Endothelial cell (in vitro differentiated cells): ENCODE results near the gene NDUFV3. TPM values are rescaled to one million over a fixed set of nuclear protein-coding genes. Genes with fewer than 3 reads are reported as not detected.
A peak's percentile ranks its signal among the peaks of the same experiment; 100 is the strongest.
"Not testable (repeated sequence)": the region's sequence is repeated elsewhere in the genome, so short reads cannot be mapped to it uniquely, and the experiment has no call there.

ENCODE experiments used
- DNase-seq: peaks from one replicate; pipeline ENCODE4 v3.0.0; 2021; ENCODE audit warnings: low spot score
- H3K27ac Mint-ChIP-seq: one replicate; pipeline ENCODE4 v1.8.0; 2021; ENCODE audit warnings: mixed read lengths, inconsistent platforms; ENCODE audit not compliant: unreplicated experiment
- H3K27me3 Mint-ChIP-seq: one replicate; pipeline ENCODE4 v1.8.0; 2021; ENCODE audit warnings: mild to moderate bottlenecking, moderate library complexity, mixed read lengths, inconsistent platforms; ENCODE audit not compliant: unreplicated experiment
- H3K36me3 Mint-ChIP-seq: one replicate; pipeline ENCODE4 v1.8.0; 2021; ENCODE audit warnings: mild to moderate bottlenecking, low read depth, mixed read lengths, inconsistent platforms; ENCODE audit not compliant: unreplicated experiment
- H3K4me1 Mint-ChIP-seq: one replicate; pipeline ENCODE4 v1.8.0; 2021; ENCODE audit warnings: mild to moderate bottlenecking, mixed read lengths, inconsistent platforms; ENCODE audit not compliant: unreplicated experiment
- H3K4me3 Mint-ChIP-seq: one replicate; pipeline ENCODE4 v1.8.0; 2021; ENCODE audit warnings: mild to moderate bottlenecking, mixed read lengths, inconsistent platforms; ENCODE audit not compliant: unreplicated experiment
- H3K9me3 Mint-ChIP-seq: one replicate; pipeline ENCODE4 v1.8.0; 2021; ENCODE audit warnings: mixed read lengths, inconsistent platforms; ENCODE audit not compliant: unreplicated experiment
- total RNA-seq: library from RNA; stranded (reverse); fragmentation: NEBNext Ultra II Directional; extraction: Animal tissue kit (Norgen Biotek cat#: 25700); gene quantifications from one replicate; pipeline ENCODE4 v1.2.1, GENCODE V29; 2021; ENCODE audit not compliant: unreplicated experiment
- TF ChIP-seq, protein P1 (sequence below): fragments of 200-600 bp; sonication (generic); IDR thresholded peaks from one replicate; pipeline ENCODE4 v1.5.0; 2021; ENCODE audit warnings: antibody characterized with exemption; ENCODE audit not compliant: unreplicated experiment

NDUFV3 gene
- total RNA-seq, 1 donor from 2014 or later: 28.1 TPM

DNA sequence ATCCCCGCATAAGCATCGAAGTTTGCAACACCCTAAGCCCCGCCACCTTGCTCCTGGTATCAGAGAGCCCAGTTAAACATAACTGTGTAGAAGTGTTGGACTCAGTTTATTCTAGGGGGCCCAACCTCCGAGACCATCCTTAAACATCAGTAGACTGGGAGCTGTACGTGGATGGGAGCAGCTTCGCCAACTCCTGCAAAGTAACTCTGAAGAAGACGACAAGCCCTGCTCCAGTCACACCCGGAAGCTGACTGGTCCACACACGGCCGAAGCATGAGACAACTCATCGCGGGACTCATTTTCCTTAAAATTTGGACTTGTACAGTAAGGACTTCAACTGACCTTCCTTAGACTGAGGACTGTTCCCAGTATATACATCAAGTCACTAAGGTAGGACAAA, 40.9 kb downstream of the NDUFV3 start:
- not testable (repeated sequence) for H3K36me3 Mint-ChIP-seq, H3K27me3 Mint-ChIP-seq, H3K9me3 Mint-ChIP-seq, DNase-seq, H3K27ac Mint-ChIP-seq, H3K4me3 Mint-ChIP-seq
- H3K4me1 Mint-ChIP-seq: peaks cover 29% of the 10 kb centered on the region

DNA sequence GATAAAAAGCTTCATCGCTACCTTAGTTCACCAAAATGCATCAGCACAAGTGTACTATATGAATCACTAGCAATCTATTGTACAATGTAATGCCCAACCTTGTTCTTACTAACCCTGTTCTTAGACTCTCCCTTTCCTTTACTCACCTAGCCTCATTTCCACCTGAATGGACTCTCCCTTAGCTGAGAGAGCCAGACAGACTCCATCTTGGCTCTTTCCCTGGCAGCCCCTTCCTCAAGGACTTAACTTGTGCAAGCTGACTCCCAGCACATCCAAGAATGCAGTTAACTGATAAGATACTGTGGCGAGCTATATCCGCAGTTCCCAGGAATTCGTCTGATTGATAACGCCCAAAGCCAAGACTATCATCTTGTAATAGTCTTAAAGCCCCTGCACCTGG, 43.3 kb downstream of the NDUFV3 start:
- peaks cover 29% of the 10 kb centered on the region for H3K4me1 Mint-ChIP-seq
- not testable (repeated sequence) for DNase-seq, H3K36me3 Mint-ChIP-seq, H3K27ac Mint-ChIP-seq, H3K9me3 Mint-ChIP-seq, H3K4me3 Mint-ChIP-seq, H3K27me3 Mint-ChIP-seq

DNA sequence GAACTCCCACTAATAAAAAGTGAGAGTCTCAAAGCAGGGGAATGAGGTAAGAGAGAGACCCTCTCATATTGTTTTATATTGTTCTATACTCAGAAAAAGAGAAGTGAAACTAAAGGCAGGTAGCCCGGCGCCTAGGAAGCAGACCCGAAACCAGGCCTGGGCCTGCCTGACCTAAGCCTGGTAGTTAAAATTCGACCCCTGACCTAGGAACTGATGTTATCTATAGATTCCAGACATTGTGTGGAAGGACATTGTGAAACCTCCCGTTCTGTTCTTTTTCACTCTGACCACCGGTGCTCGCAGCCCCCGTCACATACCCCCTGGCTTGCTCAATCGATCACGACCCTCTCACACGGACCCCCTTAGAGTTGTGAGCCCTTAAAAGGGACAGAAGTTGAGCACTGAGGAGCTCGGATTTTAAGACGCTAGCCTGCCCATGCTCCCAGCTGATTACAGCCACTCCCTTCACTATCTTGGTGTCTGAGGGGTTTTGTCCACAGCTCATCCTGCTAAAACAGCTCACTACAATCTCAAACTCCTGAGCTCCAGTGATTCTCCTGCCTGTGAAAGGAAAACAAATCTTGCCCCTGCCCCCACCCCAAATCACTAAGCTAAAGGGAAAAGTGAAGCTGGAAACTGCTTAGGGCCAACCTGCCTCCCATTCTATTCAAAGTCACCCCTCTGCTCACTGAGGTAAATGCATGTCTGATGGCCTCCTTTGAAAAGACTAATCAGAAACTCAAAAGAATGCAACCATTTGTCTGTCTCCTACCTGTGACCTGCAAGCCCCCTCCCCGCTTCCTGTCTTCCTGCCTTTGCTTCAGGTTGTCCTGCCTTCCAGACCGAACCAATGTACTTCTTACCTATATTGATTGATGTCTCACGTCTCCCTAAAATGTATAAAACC, 44.2 kb downstream of the NDUFV3 start:
- Mint-ChIP-seq H3K4me1 (peaks cover 27% of the 10 kb centered on the region), H3K27ac (peak overlapping the region; percentile 43)
- not testable (repeated sequence) for H3K27me3 Mint-ChIP-seq, H3K36me3 Mint-ChIP-seq, DNase-seq, H3K4me3 Mint-ChIP-seq, H3K9me3 Mint-ChIP-seq

DNA sequence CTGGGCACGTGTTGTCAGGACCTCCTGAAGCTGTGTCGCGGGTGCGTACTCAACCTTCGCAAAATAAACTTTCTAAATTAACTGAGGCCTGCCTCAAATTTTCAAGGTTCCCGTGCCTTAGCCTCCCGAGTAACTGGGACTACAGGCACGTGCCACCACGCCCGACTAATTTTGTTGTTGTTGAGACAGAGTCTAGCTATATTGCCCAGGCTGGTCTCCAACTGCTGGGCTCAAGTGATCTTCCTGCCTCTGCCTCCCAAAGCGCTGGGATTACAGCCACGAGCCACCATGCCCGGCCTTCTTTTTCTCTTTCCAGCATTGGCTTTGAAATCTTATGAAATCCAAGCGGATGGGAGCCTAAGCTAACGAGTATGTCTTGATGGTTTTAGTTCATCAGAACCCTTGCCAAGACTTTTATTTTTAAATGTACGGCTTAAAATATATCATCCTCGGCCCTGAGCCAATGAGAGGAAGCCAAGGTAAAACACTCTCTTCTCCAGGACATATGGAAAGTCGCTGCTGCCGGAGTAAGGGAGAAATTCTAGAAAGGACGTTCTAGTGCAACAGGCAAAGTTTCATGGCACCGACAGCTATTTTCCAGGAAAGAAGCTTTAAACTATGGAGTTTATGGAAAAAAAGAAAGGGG, 45.0 kb downstream of the NDUFV3 start:
- H3K27ac Mint-ChIP-seq: no peak overlapping the region
- TF ChIP-seq, protein P1, sequence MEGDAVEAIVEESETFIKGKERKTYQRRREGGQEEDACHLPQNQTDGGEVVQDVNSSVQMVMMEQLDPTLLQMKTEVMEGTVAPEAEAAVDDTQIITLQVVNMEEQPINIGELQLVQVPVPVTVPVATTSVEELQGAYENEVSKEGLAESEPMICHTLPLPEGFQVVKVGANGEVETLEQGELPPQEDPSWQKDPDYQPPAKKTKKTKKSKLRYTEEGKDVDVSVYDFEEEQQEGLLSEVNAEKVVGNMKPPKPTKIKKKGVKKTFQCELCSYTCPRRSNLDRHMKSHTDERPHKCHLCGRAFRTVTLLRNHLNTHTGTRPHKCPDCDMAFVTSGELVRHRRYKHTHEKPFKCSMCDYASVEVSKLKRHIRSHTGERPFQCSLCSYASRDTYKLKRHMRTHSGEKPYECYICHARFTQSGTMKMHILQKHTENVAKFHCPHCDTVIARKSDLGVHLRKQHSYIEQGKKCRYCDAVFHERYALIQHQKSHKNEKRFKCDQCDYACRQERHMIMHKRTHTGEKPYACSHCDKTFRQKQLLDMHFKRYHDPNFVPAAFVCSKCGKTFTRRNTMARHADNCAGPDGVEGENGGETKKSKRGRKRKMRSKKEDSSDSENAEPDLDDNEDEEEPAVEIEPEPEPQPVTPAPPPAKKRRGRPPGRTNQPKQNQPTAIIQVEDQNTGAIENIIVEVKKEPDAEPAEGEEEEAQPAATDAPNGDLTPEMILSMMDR: no peak
- no peak overlapping the region for H3K4me3 Mint-ChIP-seq
- H3K9me3 Mint-ChIP-seq: peaks cover 4% of the 10 kb centered on the region
- peaks cover 22% of the 10 kb centered on the region for H3K4me1 Mint-ChIP-seq
- DNase-seq: no peak
- H3K27me3 Mint-ChIP-seq: no peaks in the 10 kb centered on the region
- H3K36me3 Mint-ChIP-seq: peaks cover 4% of the 10 kb centered on the region

DNA sequence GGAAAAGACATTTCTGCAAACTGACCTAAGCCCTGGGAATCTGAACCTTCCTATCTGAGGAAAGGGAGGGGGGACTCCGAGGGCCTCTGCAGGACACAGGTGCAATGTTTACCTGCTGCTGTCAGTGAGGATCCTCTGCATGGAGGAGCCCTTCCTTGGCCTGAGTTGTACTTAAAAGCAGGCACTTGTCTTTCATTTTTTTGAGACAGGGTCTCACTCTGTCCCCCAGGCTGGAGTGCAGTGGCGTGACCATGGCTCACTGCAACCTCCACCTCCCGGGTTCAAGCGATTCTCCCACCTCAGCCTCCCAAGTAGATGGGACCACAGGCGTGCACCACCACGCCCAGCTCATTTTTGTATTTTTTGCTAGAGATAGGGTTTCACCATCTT, 45.5 kb downstream of the NDUFV3 start:
- DNase-seq, H3K9me3 Mint-ChIP-seq, H3K4me3 Mint-ChIP-seq, H3K36me3 Mint-ChIP-seq, H3K27ac Mint-ChIP-seq, H3K27me3 Mint-ChIP-seq: not testable (repeated sequence)
- peaks cover 21% of the 10 kb centered on the region for H3K4me1 Mint-ChIP-seq

DNA sequence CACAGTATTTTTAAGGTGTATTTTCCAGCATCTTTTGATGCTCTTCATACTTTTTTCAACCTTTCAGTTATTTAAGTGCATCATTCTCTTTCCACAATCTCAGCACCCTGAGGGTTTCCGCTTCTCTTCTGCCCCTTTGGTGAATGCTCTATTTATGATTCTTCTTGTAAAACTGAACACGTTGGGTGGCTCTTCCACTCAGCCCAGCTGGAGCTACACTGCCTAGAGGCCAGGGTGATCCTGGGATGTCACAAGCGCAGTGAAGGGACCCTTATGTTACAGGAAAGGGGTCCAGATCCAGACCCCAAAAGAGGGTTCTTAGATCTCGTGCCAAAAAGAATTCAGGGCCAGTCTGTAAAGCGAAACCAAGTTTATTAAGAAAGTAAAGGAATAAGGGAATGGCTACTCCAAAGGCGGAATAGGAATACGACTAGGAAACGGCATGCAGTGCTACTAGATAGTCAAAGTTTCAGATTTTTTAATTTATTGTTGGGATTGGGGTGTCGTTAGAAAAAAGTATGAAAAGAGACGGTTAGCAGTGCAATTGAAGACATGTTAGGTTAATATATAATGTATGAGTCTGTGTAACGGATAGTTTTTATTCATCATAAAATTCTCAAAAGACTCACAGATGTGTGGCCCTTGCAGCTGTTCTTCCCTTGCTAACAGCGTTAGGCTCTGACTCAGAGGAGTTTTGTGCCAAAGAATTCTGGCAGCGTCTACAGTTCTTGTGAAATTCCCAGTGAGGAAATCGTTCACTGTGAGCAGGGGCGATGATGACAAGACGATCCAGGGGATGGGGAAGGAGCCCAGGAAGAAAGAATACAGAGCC, 46.7 kb downstream of the NDUFV3 start:
- H3K27me3 Mint-ChIP-seq: no peaks in the 10 kb centered on the region
- no peak for DNase-seq
- H3K36me3 Mint-ChIP-seq: peaks cover 4% of the 10 kb centered on the region
- no peak overlapping the region for H3K4me3 Mint-ChIP-seq
- TF ChIP-seq, protein P1: no peak
- H3K9me3 Mint-ChIP-seq: peaks cover 4% of the 10 kb centered on the region
- peak overlapping the region; percentile 21 for H3K27ac Mint-ChIP-seq
- peaks cover 21% of the 10 kb centered on the region for H3K4me1 Mint-ChIP-seq
